Neural crest cell (in vitro differentiated cells): ENCODE measurements around the gene PLPP4. TPM values are rescaled to one million over a fixed set of nuclear protein-coding genes. Genes with fewer than 3 reads are reported as not detected.
A peak's percentile ranks its signal among the peaks of the same experiment; 100 is the strongest.

Experiments
- DNase-seq: peaks from one replicate; pipeline ENCODE4 v3.0.0; 2021; ENCODE audit warnings: low read depth, mixed read lengths, low spot score
- H3K27ac Mint-ChIP-seq: one replicate; pipeline ENCODE4 v1.8.0; 2021; ENCODE audit warnings: mild to moderate bottlenecking, mixed read lengths; ENCODE audit not compliant: unreplicated experiment
- H3K27me3 Mint-ChIP-seq: 2 replicates; pipeline ENCODE4 v1.8.0; 2021; ENCODE audit warnings: low read depth, mild to moderate bottlenecking, mixed read lengths
- H3K36me3 Mint-ChIP-seq: 2 replicates; pipeline ENCODE4 v1.8.0; 2021; ENCODE audit warnings: low read depth, mild to moderate bottlenecking, mixed read lengths
- H3K4me1 Mint-ChIP-seq: 2 replicates; pipeline ENCODE4 v1.8.0; 2021; ENCODE audit warnings: mixed read lengths
- H3K4me3 Mint-ChIP-seq: one replicate; pipeline ENCODE4 v1.8.0; 2021; ENCODE audit warnings: mild to moderate bottlenecking, mixed read lengths
- H3K9me3 Mint-ChIP-seq: 2 replicates; pipeline ENCODE4 v1.8.0; 2021; ENCODE audit warnings: mixed read lengths
- CTCF ChIP-seq: fragments of 200-600 bp; sonication (generic); conservative IDR thresholded peaks from 2 replicates; pipeline ENCODE4 v1.5.0; 2021; ENCODE audit warnings: antibody characterized with exemption, mild to moderate bottlenecking
- total RNA-seq: library from RNA; stranded (reverse); gene quantifications from 2 replicates; pipeline ENCODE4 v1.2.1, GENCODE V29; 2021

The PLPP4 gene
- total RNA-seq, 1 donor from 2014 or later: not detected

- H3K27me3 Mint-ChIP-seq: peaks cover 85% of the 10 kb centered on the region
- no peak overlapping the region for H3K4me3 Mint-ChIP-seq
- no peaks in the 10 kb centered on the region for H3K36me3 Mint-ChIP-seq
- no peaks in the 10 kb centered on the region for H3K9me3 Mint-ChIP-seq
- no peak overlapping the region for H3K27ac Mint-ChIP-seq
- H3K4me1 Mint-ChIP-seq: no peaks in the 10 kb centered on the region
- no peak for DNase-seq
- no peak for TF ChIP-seq CTCF
Observed at GRCh38 chr10:120511165-120511564, 54.1 kb downstream of the PLPP4 start.

GRCh38 chr10:120513307-120513796 lies 56.3 kb downstream of the PLPP4 start:
- Mint-ChIP-seq H3K27me3 (peaks cover 86% of the 10 kb centered on the region), H3K27ac (no peak overlapping the region), H3K4me1 (no peaks in the 10 kb centered on the region), H3K4me3 (no peak overlapping the region), H3K36me3 (no peaks in the 10 kb centered on the region), H3K9me3 (no peaks in the 10 kb centered on the region)
- no peak for DNase-seq
- TF ChIP-seq CTCF: no peak

DNA sequence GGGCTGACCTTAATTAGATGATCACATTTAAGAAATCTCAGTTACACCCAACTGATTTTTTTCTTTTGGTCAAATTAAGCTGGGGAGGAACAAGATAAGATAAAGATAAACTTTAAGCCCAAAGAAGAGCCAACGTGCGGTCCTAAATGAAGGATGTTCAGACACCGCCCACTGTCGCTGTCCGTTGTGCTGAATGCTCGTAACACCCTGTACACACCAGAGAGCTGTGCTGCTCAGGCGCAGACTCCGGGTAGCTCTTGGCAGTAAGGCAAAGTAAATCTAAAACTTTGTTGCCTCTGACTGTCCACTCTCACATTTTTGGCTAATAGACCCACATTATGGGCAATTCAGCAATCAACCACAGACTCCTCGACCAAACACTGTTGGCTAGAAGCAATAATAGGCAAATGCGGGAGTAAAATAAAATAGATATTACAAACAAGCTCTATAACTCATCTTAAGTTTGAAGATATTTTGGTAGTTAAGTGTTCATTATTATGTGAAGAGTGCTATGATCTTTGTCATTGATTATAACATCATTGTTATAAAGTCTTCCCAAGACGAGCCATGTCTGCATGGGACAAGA lies 57.1 kb downstream of the PLPP4 start:
- Mint-ChIP-seq H3K4me1 (no peaks in the 10 kb centered on the region), H3K27ac (no peak overlapping the region), H3K27me3 (peaks cover 86% of the 10 kb centered on the region), H3K9me3 (no peaks in the 10 kb centered on the region), H3K36me3 (no peaks in the 10 kb centered on the region), H3K4me3 (no peak overlapping the region)
- TF ChIP-seq CTCF: no peak
- DNase-seq: peak; percentile 71

GRCh38 chr10:120514959-120515358 lies 57.9 kb downstream of the PLPP4 start:
- no peak for DNase-seq
- TF ChIP-seq CTCF: no peak
- Mint-ChIP-seq H3K36me3 (no peaks in the 10 kb centered on the region), H3K4me3 (no peak overlapping the region), H3K27me3 (peaks cover 81% of the 10 kb centered on the region), H3K27ac (no peak overlapping the region), H3K4me1 (no peaks in the 10 kb centered on the region), H3K9me3 (no peaks in the 10 kb centered on the region)

DNA sequence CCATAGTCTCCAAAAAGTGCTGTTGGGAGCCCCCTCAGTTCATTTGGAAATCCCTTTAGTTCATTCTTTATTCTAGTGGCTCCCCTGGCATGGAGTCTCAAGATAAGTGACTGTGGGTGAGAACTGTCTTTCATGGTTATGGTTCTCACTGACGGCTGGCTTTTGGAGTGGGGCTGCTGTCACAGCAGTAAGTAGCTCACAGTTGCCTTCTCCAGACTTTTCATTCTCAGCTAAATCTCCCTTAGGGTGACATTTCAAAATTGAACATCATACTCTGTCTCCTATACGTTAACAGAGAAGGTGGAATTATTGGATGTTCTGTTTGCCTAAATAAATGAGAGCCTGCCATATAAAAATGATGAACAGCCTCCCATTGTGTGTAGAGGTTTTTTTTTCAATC lies 58.7 kb downstream of the PLPP4 start:
- H3K4me1 Mint-ChIP-seq: no peaks in the 10 kb centered on the region
- no peak for DNase-seq
- peaks cover 73% of the 10 kb centered on the region for H3K27me3 Mint-ChIP-seq
- no peak overlapping the region for H3K4me3 Mint-ChIP-seq
- TF ChIP-seq CTCF: no peak
- no peaks in the 10 kb centered on the region for H3K9me3 Mint-ChIP-seq
- no peak overlapping the region for H3K27ac Mint-ChIP-seq
- no peaks in the 10 kb centered on the region for H3K36me3 Mint-ChIP-seq
